Adipocyte (in vitro differentiated cells): ENCODE data around the gene MED12.

Experiments
- DNase-seq: peaks from one replicate; pipeline ENCODE4 v3.0.0-alpha.2; 2015; ENCODE audit warnings: low read depth
- H3K27me3 ChIP-seq: replicated peaks from 2 replicates; pipeline ENCODE4 v1.7.0; 2013; ENCODE audit warnings: mild to moderate bottlenecking, low read length, moderate library complexity; ENCODE audit not compliant: control insufficient read depth, insufficient read depth
- H3K36me3 ChIP-seq: 2 replicates; pipeline ENCODE4 v1.7.0; 2013; ENCODE audit warnings: low read length, mild to moderate bottlenecking, moderate library complexity; ENCODE audit not compliant: control insufficient read depth, insufficient read depth, severe bottlenecking
- H3K4me1 ChIP-seq: 2 replicates; pipeline ENCODE4 v1.7.0; 2013; ENCODE audit warnings: mild to moderate bottlenecking, low read length, moderate library complexity; ENCODE audit not compliant: control insufficient read depth, insufficient read depth
- H3K4me3 ChIP-seq: 2 replicates; pipeline ENCODE4 v1.7.0; 2013; ENCODE audit warnings: mild to moderate bottlenecking, low read length, moderate library complexity
- H3K9ac ChIP-seq: 2 replicates; pipeline ENCODE4 v1.7.0; 2013; ENCODE audit warnings: mild to moderate bottlenecking, low read length, moderate library complexity
- H3K9me3 ChIP-seq: 2 replicates; pipeline ENCODE4 v1.7.0; 2013; ENCODE audit warnings: mild to moderate bottlenecking, low read length, moderate library complexity; ENCODE audit not compliant: control insufficient read depth

The MED12 gene

DNA sequence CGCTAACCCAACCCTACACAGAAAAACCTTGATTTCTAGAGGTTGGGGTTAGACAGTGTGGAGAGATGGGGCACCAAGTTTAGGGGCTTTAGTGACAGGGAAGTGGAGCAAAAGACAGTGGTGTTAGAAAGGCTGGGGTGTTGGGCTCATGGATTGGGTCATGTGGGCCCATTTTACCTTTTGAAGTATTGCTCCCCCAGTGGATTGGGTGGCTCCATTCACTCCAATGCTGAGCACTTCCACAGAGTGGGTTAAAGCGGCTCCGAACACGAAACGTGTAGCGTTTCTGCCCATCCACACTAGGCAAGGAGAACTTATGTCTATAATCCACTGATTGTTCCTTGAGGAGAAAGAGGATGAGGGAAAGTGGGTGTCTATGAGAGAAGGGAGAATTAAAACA, 9.3 kb upstream of the MED12 start:
- Histone ChIP-seq H3K27me3 (peaks cover 53% of the 10 kb centered on the region), H3K36me3 (no peaks in the 10 kb centered on the region), H3K9ac (no peak overlapping the region), H3K4me1 (no peaks in the 10 kb centered on the region), H3K4me3 (no peak overlapping the region), H3K9me3 (no peaks in the 10 kb centered on the region)
- no peak for DNase-seq

- H3K4me3 ChIP-seq = no peak within 1 kb of the TSS
- H3K9ac ChIP-seq = no peak within 1 kb of the TSS
- no peaks in the 10 kb centered on the region for H3K4me1 ChIP-seq
- no peak for DNase-seq
- no peaks in the 10 kb centered on the region for H3K36me3 ChIP-seq
- H3K27me3 ChIP-seq = peaks cover 50% of the 10 kb centered on the region
- H3K9me3 ChIP-seq = no peaks in the 10 kb centered on the region
These were observed 7.1 kb upstream of the MED12 start, which contains the start of gene IL2RG for GRCh38 chrX:71111141-71111843. IL2RG (minus strand) TSS chrX:71111577; CDS start chrX:71111539, 38 bp downstream.

DNA sequence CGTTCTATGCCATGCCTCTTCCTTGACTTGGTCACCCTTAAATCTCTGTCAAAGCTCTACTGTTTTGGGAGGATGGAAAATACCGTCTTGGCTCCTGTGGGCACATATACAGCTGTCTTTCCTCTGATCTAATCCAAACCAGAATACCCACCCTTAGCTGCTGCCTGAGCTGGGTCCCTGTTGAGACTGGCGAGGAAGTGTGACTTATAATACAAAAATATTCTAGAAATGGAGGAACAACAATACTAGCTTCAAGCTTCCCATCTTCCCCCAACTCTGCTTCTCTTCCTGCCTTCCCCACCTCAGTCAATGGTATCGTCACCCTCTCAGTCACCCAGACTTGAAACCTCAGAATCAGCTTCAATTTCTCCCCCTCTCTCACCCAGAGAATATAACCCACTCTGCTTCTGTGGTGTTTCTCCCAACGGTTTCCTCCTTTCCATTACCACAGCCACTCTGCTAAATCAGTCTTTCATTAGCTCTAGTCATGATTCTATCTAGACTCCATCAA, 6.4 kb upstream of the MED12 start:
- no peak for DNase-seq
- no peak overlapping the region for H3K9ac ChIP-seq
- H3K27me3 ChIP-seq = peaks cover 50% of the 10 kb centered on the region
- no peaks in the 10 kb centered on the region for H3K4me1 ChIP-seq
- no peaks in the 10 kb centered on the region for H3K36me3 ChIP-seq
- no peak overlapping the region for H3K4me3 ChIP-seq
- H3K9me3 ChIP-seq = no peaks in the 10 kb centered on the region

- peaks cover 9% of the 10 kb centered on the region for H3K27me3 ChIP-seq
- H3K36me3 ChIP-seq = peaks cover 16% of the 10 kb centered on the region
- no peak for DNase-seq
- no peak overlapping the region for H3K9ac ChIP-seq
- H3K4me1 ChIP-seq = no peaks in the 10 kb centered on the region
- no peaks in the 10 kb centered on the region for H3K9me3 ChIP-seq
- H3K4me3 ChIP-seq = no peak overlapping the region
These were observed 1.0 kb upstream of the MED12 start for GRCh38 chrX:71117358-71117757.

DNA sequence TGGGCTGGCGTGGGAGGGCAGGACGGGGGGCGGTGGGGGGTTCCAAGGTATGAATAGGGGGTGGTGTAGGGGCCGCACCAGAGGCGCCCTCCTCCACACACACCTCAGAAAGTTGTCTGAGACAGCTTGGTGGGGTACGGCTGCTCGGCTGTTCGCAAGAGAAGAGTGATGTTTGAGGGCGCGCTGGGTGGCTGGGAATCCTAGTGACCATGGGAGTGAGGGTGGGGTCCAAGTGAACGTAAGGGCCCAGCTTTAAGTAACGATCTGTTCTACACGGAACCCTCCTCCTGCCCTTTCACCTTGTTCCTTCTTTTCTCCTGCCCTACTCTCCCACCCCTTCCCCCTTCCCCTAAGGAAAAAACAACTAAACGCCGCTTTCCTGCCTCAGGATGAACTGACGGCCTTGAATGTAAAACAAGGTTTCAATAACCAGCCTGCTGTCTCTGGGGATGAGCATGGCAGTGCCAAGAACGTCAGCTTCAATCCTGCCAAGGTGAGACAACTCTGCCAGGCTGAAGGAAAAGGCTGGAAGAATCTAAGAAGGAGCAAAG, 664 bp downstream of the MED12 start:
- H3K27me3 ChIP-seq = no peaks in the 10 kb centered on the region
- H3K4me1 ChIP-seq = no peaks in the 10 kb centered on the region
- peak overlapping the region; percentile 79 for H3K4me3 ChIP-seq
- peaks cover 33% of the 10 kb centered on the region for H3K36me3 ChIP-seq
- peak overlapping the region; percentile 84 for H3K9ac ChIP-seq
- H3K9me3 ChIP-seq = no peaks in the 10 kb centered on the region
- DNase-seq = peak; percentile 29

GRCh38 chrX:71128166-71128833, 9.9 kb downstream of the MED12 start:
- Histone ChIP-seq H3K4me3 (no peak overlapping the region), H3K27me3 (peaks cover 3% of the 10 kb centered on the region), H3K4me1 (peaks cover 11% of the 10 kb centered on the region), H3K9me3 (peaks cover 7% of the 10 kb centered on the region), H3K36me3 (peaks cover 83% of the 10 kb centered on the region), H3K9ac (no peak overlapping the region)
- peak; percentile 23 for DNase-seq

DNA sequence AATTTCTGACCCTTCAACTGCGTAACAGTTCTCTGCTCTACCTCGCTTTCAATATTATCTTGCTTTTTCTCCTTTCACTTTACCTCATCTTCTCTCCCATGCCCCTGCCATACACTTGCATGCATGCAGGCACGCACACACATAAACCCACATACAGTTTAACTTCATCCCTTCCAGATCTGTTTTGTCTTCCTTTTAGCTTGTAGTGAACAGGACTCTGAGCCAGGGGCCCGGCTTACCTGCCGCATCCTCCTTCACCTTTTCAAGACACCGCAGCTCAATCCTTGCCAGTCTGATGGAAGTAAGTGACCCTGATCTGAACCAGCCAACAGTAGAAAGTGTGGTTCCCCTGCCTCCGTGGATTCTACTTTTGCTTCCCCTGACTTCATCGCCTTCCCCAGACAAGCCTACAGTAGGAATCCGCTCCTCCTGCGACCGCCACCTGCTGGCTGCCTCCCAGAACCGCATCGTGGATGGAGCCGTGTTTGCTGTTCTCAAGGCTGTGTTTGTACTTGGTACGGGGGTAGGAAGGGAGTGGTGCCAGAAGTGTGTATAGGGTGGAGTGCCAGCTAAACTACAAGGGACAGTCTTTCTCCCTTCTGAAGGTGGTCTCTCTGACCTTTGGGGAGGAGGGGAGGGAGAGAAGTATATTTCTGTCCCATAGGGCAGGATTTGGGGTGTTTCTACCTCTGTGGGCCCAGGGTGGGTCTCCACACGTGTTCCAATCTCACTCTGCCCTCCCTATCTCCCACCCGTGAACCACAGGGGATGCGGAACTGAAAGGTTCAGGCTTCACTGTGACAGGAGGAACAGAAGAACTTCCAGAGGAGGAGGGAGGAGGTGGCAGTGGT, 10.7 kb downstream of the MED12 start:
- Histone ChIP-seq H3K9ac (no peak overlapping the region), H3K9me3 (peaks cover 7% of the 10 kb centered on the region), H3K4me1 (peaks cover 11% of the 10 kb centered on the region), H3K27me3 (peaks cover 3% of the 10 kb centered on the region), H3K4me3 (no peak overlapping the region), H3K36me3 (peaks cover 80% of the 10 kb centered on the region)
- peak; percentile 74 for DNase-seq

- Histone ChIP-seq H3K4me1 (peaks cover 11% of the 10 kb centered on the region), H3K36me3 (peaks cover 83% of the 10 kb centered on the region)
These were observed 13.1 kb downstream of the MED12 start for GRCh38 chrX:71131510-71131909.

DNA sequence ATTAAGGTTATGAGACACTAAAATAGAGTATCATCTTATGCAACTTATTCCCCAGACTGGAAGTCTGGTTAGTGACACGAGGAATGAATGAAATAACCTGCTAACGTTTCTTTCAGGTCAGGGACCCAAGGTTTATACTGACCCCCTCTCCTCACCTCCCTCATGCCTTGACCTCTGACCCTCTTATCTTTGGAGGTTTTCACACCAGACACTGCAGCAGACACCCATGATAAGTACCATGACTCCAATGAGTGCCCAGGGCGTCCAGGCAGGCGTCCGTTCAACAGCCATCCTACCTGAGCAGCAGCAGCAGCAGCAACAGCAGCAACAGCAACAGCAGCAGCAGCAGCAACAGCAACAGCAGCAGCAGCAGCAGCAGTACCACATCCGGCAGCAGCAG, 22.0 kb downstream of the MED12 start:
- DNase-seq = no peak
- Histone ChIP-seq H3K27me3 (peaks cover 8% of the 10 kb centered on the region), H3K4me3 (no peak overlapping the region), H3K9ac (no peak overlapping the region), H3K9me3 (no peaks in the 10 kb centered on the region), H3K36me3 (peaks cover 46% of the 10 kb centered on the region), H3K4me1 (no peaks in the 10 kb centered on the region)

More at GRCh38 chrX:71131510-71131909, 13.1 kb downstream of the MED12 start:
- Histone ChIP-seq H3K4me3 (no peak overlapping the region), H3K27me3 (peaks cover 3% of the 10 kb centered on the region), H3K9ac (no peak overlapping the region), H3K9me3 (peaks cover 7% of the 10 kb centered on the region)
- no peak for DNase-seq

DNA sequence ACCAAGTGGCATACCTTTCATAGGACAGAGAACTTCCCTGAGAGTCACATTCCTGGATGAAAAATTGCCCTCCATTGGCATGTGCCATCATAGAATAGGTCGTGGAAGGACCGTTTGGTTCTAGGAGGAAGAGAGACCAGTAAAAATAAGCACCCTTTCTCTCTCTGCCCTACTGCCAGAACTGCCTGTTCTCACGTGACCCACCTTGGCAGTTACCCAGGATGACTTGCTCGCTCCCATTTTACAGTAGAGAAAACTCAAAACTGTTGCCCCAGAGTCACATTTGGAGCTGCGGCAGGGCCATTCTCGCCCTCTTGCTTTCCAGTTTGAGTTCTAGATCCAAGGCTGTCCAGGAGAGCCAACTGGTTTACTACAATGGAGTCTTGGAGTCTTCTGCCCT, 25.1 kb downstream of the MED12 start:
- H3K4me1 ChIP-seq = no peaks in the 10 kb centered on the region
- H3K27me3 ChIP-seq = peaks cover 8% of the 10 kb centered on the region
- H3K36me3 ChIP-seq = peaks cover 20% of the 10 kb centered on the region
- no peak overlapping the region for H3K4me3 ChIP-seq
- H3K9me3 ChIP-seq = no peaks in the 10 kb centered on the region
- H3K9ac ChIP-seq = no peak overlapping the region
- DNase-seq = no peak

DNA sequence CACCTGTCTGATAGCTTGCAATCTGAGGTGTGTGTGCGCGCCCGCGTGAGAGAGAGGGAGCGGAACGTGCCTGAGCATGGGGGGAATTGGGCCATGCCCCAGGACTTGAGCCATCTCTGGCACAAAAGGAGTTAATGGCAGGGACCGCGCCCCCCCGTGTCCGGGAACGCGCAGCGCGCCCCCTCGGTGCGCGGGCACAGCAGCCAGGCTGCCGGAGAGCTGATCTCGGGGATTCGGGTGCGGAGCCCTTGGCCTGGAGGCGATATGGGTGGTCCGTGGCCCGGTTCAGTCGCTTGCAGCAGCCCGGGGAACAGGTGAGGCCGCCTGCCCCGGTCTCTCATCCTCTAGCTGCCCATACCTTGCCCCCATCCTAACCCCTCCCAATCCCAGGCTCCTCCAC, 26.3 kb downstream of the MED12 start, which contains the start of gene NLGN3:
Gene NLGN3 (plus strand): TSS at position 191 of the 400 bp plus-strand sequence. CDS start 2,909 bp downstream, outside the sequence.
- no peak within 1 kb of the TSS for H3K4me3 ChIP-seq
- no peak within 1 kb of the TSS for H3K9ac ChIP-seq
- peaks cover 11% of the 10 kb centered on the region for H3K36me3 ChIP-seq
- H3K27me3 ChIP-seq = peaks cover 10% of the 10 kb centered on the region
- no peak for DNase-seq
- H3K4me1 ChIP-seq = no peaks in the 10 kb centered on the region
- H3K9me3 ChIP-seq = no peaks in the 10 kb centered on the region
